NOMO-1 (cell line): Measurements from ENCODE around the gene USP7.
A peak's percentile ranks its signal among the peaks of the same experiment; 100 is the strongest.
"Not testable (repeated sequence)": the region's sequence is repeated elsewhere in the genome, so short reads cannot be mapped to it uniquely, and the experiment has no call there.

ENCODE experiments used
- DNase-seq, 2 experiments: peaks; one replicate each; lab custom pipeline; 2025; ENCODE audit not compliant: unreplicated experiment in 2 of 2; lab: John Stamatoyannopoulos, UW

Gene USP7

DNA sequence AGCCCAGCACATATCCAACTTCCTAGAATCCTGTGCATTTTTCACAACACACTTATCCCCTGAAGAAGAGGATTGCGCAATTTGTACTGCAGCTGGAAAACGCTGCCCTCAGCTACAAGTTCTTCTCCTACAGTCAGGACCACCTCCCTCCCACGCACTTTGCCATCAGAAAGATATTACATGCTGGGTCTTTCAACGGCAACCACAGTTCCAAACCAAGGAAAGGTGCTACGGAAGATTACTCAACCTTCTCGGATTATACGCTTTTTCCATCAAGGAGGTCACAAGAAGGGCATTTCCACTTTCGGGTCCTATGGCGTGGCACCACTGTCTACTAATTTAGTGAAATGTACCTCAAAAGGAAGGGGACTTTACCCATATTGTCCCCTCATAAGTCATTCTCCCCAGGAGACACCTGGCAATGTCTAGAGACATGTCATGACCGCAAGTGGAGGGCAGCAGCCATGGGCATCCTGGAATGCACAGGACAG is 35.2 kb downstream of the USP7 start:
- no peak for DNase-seq

- no peak for DNase-seq
These were observed 36.9 kb downstream of the USP7 start for GRCh38 chr16:8926827-8927226.

DNA sequence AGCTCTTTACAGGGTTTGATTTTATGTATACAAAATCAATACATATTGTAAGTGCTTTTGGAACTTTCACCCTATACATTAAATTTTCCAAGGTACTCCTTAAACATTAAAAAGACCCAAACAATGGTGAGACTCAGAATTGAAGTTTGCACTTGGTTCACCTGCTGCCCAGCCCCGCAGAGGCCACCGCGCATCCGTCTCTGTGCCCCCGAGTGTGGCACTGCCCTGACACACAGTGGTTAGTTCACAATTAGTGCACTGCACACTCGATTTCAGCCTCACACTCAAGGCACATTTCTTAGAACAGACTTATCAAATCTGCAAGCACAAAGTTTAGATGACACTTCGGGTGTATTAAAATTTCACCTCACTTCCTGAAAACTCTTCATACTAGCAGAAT is 38.3 kb downstream of the USP7 start:
- no peak for DNase-seq

- DNase-seq: no peak
These were observed 39.5 kb downstream of the USP7 start for GRCh38 chr16:8924214-8924613.

DNA sequence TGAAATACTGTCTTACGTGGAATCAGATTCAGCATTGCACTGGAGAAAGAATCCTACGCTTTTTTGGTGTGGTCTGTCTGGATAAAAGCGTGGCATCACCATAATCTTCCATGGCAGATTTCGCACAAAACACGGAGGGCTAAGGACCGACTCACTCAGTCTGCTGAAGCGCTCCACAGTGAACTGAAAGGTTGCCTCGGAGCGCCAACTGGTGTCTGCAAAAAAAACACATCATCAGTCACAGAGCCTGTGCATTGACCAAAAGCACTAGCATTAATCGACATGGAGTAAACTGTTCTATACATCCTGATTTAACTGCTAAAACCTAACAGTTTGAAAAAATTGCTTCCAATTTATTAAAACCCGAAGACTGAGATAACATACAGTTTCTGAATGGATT is 40.5 kb downstream of the USP7 start:
- no peak for DNase-seq

DNA sequence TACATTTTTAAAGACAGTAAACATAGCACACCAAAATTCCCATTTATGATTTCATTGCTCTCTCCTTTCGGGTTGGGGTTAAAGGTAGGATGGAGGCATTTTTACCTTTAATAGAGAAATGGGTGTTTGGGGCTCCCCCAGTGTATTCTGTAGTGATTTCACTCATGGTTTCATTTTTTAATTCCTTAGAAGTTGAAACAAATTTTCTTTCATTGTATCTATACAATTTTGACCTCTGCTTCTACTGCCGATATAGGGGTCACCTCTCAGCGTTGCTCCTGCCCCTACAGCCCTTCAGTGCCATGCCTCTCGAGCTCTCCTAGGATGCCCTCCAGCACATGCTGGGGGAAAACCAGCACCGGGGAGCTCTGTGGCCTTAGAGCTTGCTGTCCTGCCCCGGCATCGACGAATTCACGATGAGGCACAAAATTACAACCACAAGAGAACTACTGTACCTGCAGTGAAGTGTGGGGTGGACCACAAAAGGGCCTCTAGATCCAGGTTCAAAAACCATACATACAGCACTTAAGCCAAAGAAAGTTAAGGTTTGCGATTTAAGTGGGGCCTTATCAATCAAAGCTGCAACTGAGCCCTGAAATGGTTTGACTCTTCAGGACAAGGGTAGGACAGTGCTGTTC is 42.2 kb downstream of the USP7 start:
- no peak for DNase-seq

GRCh38 chr16:8920645-8921346 is 42.9 kb downstream of the USP7 start:
- no peak for DNase-seq

DNA sequence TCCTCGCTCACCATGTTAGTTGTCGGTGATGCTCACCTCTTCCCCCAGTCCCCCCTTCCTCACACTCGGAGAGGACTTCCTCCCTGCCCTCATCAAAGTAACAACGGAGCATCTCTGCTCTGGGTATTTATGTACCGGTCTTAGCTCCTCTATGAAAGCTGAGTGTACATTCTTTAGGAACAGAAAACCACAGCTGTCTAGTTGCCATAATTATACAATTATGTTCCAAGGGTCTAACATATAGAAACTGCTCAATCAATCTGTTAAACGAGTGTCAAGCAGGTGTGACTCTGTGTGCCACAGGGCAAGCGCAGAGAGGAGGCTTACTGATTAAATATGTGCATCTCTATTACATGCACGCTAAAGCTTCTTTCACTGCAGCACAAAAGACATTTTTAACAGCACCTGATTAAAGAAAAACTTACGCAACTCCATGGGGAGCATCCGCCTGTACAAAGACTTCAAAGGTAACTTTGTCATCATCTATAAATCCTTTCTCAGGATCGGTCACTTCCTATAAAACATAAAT is 43.7 kb downstream of the USP7 start:
- no peak for DNase-seq

- no peak for DNase-seq
These were observed 44.4 kb downstream of the USP7 start for GRCh38 chr16:8919089-8919933.

GRCh38 chr16:8917336-8917735 is 46.4 kb downstream of the USP7 start:
- not testable (repeated sequence) for DNase-seq

DNA sequence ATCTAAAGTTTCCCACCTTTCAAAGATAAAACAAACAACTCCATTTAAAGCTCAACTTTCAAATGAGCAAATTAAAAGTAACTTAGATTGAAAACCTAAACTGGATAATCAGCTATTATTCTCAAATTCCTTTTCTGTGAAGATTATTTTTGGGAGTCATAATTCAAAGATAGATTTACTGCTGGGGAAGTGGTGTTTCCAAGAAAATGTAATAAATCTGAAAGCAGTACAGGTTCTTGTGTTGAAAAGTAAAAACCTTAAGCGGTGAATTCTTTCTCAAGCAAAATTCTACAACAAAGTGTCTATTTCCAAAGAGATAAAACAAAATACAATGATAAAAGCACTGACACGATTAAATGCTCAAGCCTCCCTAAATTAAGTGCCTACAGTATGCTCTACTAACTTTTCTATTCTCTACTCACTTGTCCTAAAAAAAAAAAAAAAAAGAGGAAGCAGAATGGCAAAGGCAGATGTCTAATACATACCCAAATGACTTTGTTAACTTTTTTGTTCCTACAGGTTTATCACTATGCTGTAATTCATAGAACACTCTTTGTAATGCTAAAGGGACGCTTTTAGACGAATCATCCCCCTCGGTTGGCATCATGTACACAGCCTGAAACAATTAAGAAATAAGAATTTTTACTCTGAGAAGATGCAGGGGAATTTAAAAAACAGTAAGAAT is 47.0 kb downstream of the USP7 start:
- no peak for DNase-seq

- DNase-seq: no peak
These were observed 47.9 kb downstream of the USP7 start for GRCh38 chr16:8915722-8916301.

GRCh38 chr16:8914098-8914497 is 49.6 kb downstream of the USP7 start:
- DNase-seq: no peak

- no peak for DNase-seq
These were observed 50.9 kb downstream of the USP7 start for GRCh38 chr16:8912793-8913192.

DNA sequence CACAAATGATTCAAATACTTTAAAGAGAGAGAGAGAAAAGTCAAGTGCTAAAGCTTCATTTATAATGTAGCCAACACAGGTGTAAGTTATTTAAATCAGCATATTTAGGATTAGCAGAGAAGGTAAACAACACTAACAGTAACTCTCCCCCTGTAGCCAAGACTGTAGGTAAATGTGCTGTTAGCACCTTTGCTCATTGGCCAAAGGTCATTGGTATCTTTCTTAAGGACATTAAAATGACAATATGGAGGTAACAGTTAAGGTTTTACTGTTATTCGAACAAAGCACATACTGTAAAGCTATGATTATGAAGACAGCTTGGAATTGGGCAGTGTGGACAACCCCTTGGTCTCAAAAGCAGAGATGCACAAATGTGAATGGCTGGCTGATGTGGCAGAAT is 52.9 kb downstream of the USP7 start:
- no peak for DNase-seq

- peak; percentile 8 to 32 for DNase-seq
These were observed 54.8 kb downstream of the USP7 start for GRCh38 chr16:8908810-8909468.

DNA sequence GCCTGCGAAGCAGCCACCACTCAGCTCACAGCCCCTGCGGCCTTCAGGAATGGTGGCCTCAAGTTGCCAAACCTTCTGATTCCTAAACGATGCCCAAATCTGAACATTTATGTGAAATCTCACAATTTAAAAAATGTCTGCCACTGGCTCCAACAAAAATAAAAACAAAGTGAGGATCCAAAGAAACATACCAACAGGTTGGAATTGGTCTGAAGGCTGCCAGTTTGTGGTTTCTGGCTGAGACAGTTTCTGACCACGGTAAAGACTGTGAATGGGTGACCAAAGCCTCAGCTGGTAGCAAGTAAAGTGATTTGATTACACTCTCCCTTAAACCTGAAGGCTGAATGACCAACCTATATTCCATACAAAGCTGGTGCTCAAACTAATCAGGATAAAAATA is 56.6 kb downstream of the USP7 start:
- no peak for DNase-seq

- no peak for DNase-seq
These were observed 57.7 kb downstream of the USP7 start for GRCh38 chr16:8905795-8906591.

- DNase-seq: no peak
These were observed 58.4 kb downstream of the USP7 start for GRCh38 chr16:8905168-8905762.
